Neural cell (in vitro differentiated cells): ENCODE measurements around the gene NOL8. TPM values are rescaled to one million over a fixed set of nuclear protein-coding genes. Genes with fewer than 3 reads are reported as not detected.

Experiments
- H2AFZ ChIP-seq: fragments of 200-600, 300-800 bp; sonication (generic), shearing (Covaris generic); 2 replicates; pipeline ENCODE4 v1.6.0; 2014; ENCODE audit warnings: low read depth, mild to moderate bottlenecking, antibody characterized with exemption, low read length, moderate library complexity
- H3F3A ChIP-seq: fragments of 200-600 bp; shearing (Covaris generic); 2 replicates; pipeline ENCODE4 v1.6.1; 2016; ENCODE audit warnings: mild to moderate bottlenecking, moderate library complexity, mixed read lengths, antibody characterized with exemption, low read length; ENCODE audit not compliant: insufficient read depth, poor library complexity, severe bottlenecking
- H3K27ac ChIP-seq: fragments of 200-600, 300-800 bp; sonication (generic), shearing (Covaris generic); 2 replicates; pipeline ENCODE4 v1.5.1; 2014; ENCODE audit warnings: mild to moderate bottlenecking, low read length, moderate library complexity
- H3K27me3 ChIP-seq: fragments of 300-800, 200-600 bp; sonication (generic), shearing (Covaris generic); 2 replicates; pipeline ENCODE4 v1.6.0; 2014; ENCODE audit warnings: mild to moderate bottlenecking, low read depth, low read length, moderate library complexity; ENCODE audit not compliant: insufficient read depth
- H3K36me3 ChIP-seq: fragments of 300-800, 200-600 bp; sonication (generic), shearing (Covaris generic); 2 replicates; pipeline ENCODE4 v1.5.1; 2014; ENCODE audit warnings: mild to moderate bottlenecking, antibody characterized with exemption, low read length, moderate library complexity; ENCODE audit not compliant: insufficient read depth
- H3K4me2 ChIP-seq: fragments of 300-800, 200-600 bp; sonication (generic), shearing (Covaris generic); 2 replicates; pipeline ENCODE4 v1.6.0; 2014; ENCODE audit warnings: mild to moderate bottlenecking, low read length
- H3K4me3 ChIP-seq: fragments of 300-800, 200-600 bp; sonication (generic), shearing (Covaris generic); 2 replicates; pipeline ENCODE4 v1.5.1; 2014; ENCODE audit warnings: mild to moderate bottlenecking, low read length, moderate library complexity
- H3K79me2 ChIP-seq: fragments of 200-600 bp; shearing (Covaris generic); replicated peaks from 2 replicates; pipeline ENCODE4 v1.6.0; 2014; ENCODE audit warnings: mild to moderate bottlenecking, low read length, moderate library complexity; ENCODE audit not compliant: insufficient read depth
- H3K9ac ChIP-seq: fragments of 300-800, 200-600 bp; sonication (generic), shearing (Covaris generic); 2 replicates; pipeline ENCODE4 v1.6.1; 2016; ENCODE audit warnings: mild to moderate bottlenecking, low read length, mixed read lengths
- H3K9me2 ChIP-seq: fragments of 200-600 bp; shearing (Covaris generic); 2 replicates; pipeline ENCODE4 v1.6.1; 2016; ENCODE audit warnings: mild to moderate bottlenecking, low read length, mixed read lengths; ENCODE audit not compliant: insufficient read depth
- H3K9me3 ChIP-seq: fragments of 200-600, 300-800 bp; sonication (generic), shearing (Covaris generic); 2 replicates; pipeline ENCODE4 v1.6.1; 2016; ENCODE audit warnings: mild to moderate bottlenecking, mixed run types, low read length, moderate library complexity, mixed read lengths
- H4K20me1 ChIP-seq: fragments of 200-600 bp; shearing (Covaris generic); 2 replicates; pipeline ENCODE4 v1.6.1; 2016; ENCODE audit warnings: mild to moderate bottlenecking, mixed run types; ENCODE audit not compliant: insufficient read depth
- EP300 ChIP-seq: fragments of 450-650 bp; conservative IDR thresholded peaks from 2 replicates; pipeline ENCODE4 v1.6.1; 2014; ENCODE audit warnings: antibody characterized with exemption, mild to moderate bottlenecking, moderate library complexity; ENCODE audit not compliant: poor library complexity, severe bottlenecking
- EZH2 ChIP-seq: fragments of 200-600, 300-800 bp; shearing (Covaris generic), sonication (generic); IDR thresholded peaks from 2 replicates; pipeline ENCODE4 v1.6.1; 2014; ENCODE audit warnings: antibody characterized with exemption, low read length, borderline replicate concordance, mild to moderate bottlenecking; ENCODE audit not compliant: insufficient read depth, poor library complexity, severe bottlenecking
- MXI1 ChIP-seq: fragments of 450-650 bp; conservative IDR thresholded peaks from 2 replicates; pipeline ENCODE4 v1.6.1; 2014; ENCODE audit warnings: antibody characterized with exemption, mild to moderate bottlenecking; ENCODE audit not compliant: poor library complexity, severe bottlenecking
- POLR2AphosphoS5 ChIP-seq: IDR thresholded peaks from 2 replicates; pipeline ENCODE4 v1.6.1; 2012
- RAD21 ChIP-seq: fragments of 450-650 bp; conservative IDR thresholded peaks from 2 replicates; pipeline ENCODE4 v1.6.1; 2014; ENCODE audit warnings: antibody characterized with exemption, mild to moderate bottlenecking, moderate library complexity
- SMC3 ChIP-seq: fragments of 450-650 bp; conservative IDR thresholded peaks from 2 replicates; pipeline ENCODE4 v1.6.1; 2014; ENCODE audit warnings: antibody characterized with exemption, mild to moderate bottlenecking, moderate library complexity; ENCODE audit not compliant: poor library complexity
- TAF1 ChIP-seq: IDR thresholded peaks from 2 replicates; pipeline ENCODE4 v1.6.1; 2012; ENCODE audit warnings: low read depth
- polyA plus RNA-seq: library from polyadenylated mRNA; depleted of rRNA; stranded (reverse); fragments of >200 nt; gene quantifications from 2 replicates; pipeline ENCODE4 v1.2.3, GENCODE V29; 2014
- TF ChIP-seq, protein P1 (sequence below): IDR thresholded peaks from 2 replicates; pipeline ENCODE4 v1.6.1; 2012; ENCODE audit warnings: borderline replicate concordance
- TF ChIP-seq, protein P2 (sequence below): fragments of 450-650 bp; IDR thresholded peaks from 2 replicates; pipeline ENCODE4 v1.5.1; 2014; ENCODE audit warnings: antibody characterized with exemption, mild to moderate bottlenecking, moderate library complexity; ENCODE audit not compliant: poor library complexity, severe bottlenecking

The NOL8 gene
- polyA plus RNA-seq, 1 donor from 2014 or later: 25.3 TPM

DNA sequence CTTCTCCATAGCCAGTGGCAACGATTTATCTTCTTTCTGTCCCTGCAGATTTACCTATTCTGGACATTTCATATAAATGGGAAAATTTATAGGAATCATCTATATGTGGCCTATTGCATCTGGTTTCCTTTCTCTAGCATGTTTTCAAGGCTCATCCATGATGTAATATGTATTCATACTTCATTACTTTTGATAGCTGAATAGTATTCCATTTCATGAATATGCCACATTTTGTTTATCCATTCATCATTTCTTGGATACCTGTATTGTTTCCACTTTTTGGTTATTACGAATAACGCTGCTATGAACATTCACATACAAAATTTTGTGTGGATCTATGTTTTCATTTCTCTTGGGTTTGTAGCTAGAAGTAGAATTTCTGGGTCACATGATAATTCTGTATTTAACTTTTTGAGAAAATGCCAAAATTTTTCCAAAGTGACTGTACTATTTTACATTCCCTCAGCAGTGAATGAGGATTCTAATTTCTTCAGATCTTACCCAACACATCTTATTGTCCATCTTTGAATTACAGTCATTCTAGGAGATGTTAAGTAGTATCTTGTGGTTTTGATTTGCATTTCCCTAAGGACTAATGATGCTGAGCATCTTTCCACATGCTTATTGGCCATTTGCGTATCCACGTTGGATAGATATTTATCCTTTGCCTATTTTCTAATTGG, 35.3 kb downstream of the NOL8 start:
- no peaks in the 10 kb centered on the region for H3F3A ChIP-seq
- H3K9me2 ChIP-seq: no peaks in the 10 kb centered on the region
- no peak overlapping the region for H3K4me2 ChIP-seq
- TF ChIP-seq TAF1: no peak
- TF ChIP-seq, protein P1, sequence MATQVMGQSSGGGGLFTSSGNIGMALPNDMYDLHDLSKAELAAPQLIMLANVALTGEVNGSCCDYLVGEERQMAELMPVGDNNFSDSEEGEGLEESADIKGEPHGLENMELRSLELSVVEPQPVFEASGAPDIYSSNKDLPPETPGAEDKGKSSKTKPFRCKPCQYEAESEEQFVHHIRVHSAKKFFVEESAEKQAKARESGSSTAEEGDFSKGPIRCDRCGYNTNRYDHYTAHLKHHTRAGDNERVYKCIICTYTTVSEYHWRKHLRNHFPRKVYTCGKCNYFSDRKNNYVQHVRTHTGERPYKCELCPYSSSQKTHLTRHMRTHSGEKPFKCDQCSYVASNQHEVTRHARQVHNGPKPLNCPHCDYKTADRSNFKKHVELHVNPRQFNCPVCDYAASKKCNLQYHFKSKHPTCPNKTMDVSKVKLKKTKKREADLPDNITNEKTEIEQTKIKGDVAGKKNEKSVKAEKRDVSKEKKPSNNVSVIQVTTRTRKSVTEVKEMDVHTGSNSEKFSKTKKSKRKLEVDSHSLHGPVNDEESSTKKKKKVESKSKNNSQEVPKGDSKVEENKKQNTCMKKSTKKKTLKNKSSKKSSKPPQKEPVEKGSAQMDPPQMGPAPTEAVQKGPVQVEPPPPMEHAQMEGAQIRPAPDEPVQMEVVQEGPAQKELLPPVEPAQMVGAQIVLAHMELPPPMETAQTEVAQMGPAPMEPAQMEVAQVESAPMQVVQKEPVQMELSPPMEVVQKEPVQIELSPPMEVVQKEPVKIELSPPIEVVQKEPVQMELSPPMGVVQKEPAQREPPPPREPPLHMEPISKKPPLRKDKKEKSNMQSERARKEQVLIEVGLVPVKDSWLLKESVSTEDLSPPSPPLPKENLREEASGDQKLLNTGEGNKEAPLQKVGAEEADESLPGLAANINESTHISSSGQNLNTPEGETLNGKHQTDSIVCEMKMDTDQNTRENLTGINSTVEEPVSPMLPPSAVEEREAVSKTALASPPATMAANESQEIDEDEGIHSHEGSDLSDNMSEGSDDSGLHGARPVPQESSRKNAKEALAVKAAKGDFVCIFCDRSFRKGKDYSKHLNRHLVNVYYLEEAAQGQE: no peak
- TF ChIP-seq MXI1: no peak
- TF ChIP-seq, protein P2, sequence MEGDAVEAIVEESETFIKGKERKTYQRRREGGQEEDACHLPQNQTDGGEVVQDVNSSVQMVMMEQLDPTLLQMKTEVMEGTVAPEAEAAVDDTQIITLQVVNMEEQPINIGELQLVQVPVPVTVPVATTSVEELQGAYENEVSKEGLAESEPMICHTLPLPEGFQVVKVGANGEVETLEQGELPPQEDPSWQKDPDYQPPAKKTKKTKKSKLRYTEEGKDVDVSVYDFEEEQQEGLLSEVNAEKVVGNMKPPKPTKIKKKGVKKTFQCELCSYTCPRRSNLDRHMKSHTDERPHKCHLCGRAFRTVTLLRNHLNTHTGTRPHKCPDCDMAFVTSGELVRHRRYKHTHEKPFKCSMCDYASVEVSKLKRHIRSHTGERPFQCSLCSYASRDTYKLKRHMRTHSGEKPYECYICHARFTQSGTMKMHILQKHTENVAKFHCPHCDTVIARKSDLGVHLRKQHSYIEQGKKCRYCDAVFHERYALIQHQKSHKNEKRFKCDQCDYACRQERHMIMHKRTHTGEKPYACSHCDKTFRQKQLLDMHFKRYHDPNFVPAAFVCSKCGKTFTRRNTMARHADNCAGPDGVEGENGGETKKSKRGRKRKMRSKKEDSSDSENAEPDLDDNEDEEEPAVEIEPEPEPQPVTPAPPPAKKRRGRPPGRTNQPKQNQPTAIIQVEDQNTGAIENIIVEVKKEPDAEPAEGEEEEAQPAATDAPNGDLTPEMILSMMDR: no peak
- no peak for TF ChIP-seq EZH2
- TF ChIP-seq POLR2AphosphoS5: no peak
- TF ChIP-seq SMC3: no peak
- TF ChIP-seq EP300: no peak
- TF ChIP-seq RAD21: no peak
- no peak overlapping the region for H3K9ac ChIP-seq
- no peak overlapping the region for H3K4me3 ChIP-seq
- no peaks in the 10 kb centered on the region for H3K9me3 ChIP-seq
- no peak overlapping the region for H2AFZ ChIP-seq
- peaks cover 8% of the 10 kb centered on the region for H3K36me3 ChIP-seq
- H3K27ac ChIP-seq: no peak overlapping the region
- peaks cover 38% of the 10 kb centered on the region for H3K79me2 ChIP-seq
- H4K20me1 ChIP-seq: no peaks in the 10 kb centered on the region
- no peaks in the 10 kb centered on the region for H3K27me3 ChIP-seq

DNA sequence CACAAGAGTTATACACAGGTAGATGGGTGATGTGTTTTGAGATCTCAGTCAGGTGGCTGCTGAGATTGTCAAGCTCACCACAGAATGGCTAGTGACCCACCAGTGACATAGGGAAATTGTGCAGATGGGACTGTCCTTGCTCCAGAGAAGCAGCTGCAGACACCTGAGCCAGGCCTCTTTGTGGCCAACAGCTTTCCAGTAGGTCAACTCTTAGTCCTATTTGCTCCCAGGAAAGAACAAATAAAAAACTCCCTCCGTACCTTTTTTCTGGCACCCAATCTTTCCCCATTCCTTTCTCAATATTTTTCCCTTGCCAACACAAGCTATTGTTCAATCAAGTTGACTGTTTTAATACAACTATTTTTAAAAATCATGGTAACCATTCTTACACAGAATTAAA, 45.8 kb downstream of the NOL8 start:
- no peaks in the 10 kb centered on the region for H4K20me1 ChIP-seq
- no peaks in the 10 kb centered on the region for H3K27me3 ChIP-seq
- H2AFZ ChIP-seq: no peak overlapping the region
- no peak overlapping the region for H3K27ac ChIP-seq
- no peak for TF ChIP-seq POLR2AphosphoS5
- TF ChIP-seq, protein P2: no peak
- TF ChIP-seq, protein P1: no peak
- TF ChIP-seq MXI1: no peak
- no peak for TF ChIP-seq SMC3
- TF ChIP-seq EZH2: no peak
- TF ChIP-seq RAD21: no peak
- no peak for TF ChIP-seq TAF1
- no peak for TF ChIP-seq EP300
- H3F3A ChIP-seq: no peaks in the 10 kb centered on the region
- no peaks in the 10 kb centered on the region for H3K9me3 ChIP-seq
- H3K79me2 ChIP-seq: no peaks in the 10 kb centered on the region
- H3K9ac ChIP-seq: no peak overlapping the region
- H3K9me2 ChIP-seq: no peaks in the 10 kb centered on the region
- H3K4me3 ChIP-seq: no peak overlapping the region
- peaks cover 7% of the 10 kb centered on the region for H3K36me3 ChIP-seq
- H3K4me2 ChIP-seq: no peak overlapping the region
